ENCODE results near the gene TMEM9. TPM values are rescaled to one million over a fixed set of nuclear protein-coding genes. Genes with fewer than 3 reads are reported as not detected.

Gene TMEM9
- total RNA-seq, 2 experiments from 2014 or later, result 15.7 to 16.5 TPM

GRCh38 chr1:201103666-201104065, 50.6 kb downstream of the TMEM9 start:
- Mint-ChIP-seq H3K27me3 (no peaks in the 10 kb centered on the region), H3K4me1 (ENCODE audit: low read depth) (no peaks in the 10 kb centered on the region), H3K9me3 (no peaks in the 10 kb centered on the region), H3K36me3 (ENCODE audit: low read depth) (no peaks in the 10 kb centered on the region), H3K27ac (no peak overlapping the region), H3K4me3 (no peak overlapping the region)
- Histone ChIP-seq H3K36me3 (ENCODE audit: insufficient read depth, low read length) (no peaks in the 10 kb centered on the region), H3K27ac (ENCODE audit: low read depth in 1 of 2, low read length in 2 of 2) (no peak overlapping the region), H3K9me3 (ENCODE audit: control insufficient read depth in 1 of 2, insufficient read depth in 1 of 2, low read length in 2 of 2) (no peaks in the 10 kb centered on the region), H3K4me3 (ENCODE audit: low read length) (no peak overlapping the region), H3K4me1 (ENCODE audit: insufficient read depth, low read length) (no peaks in the 10 kb centered on the region), H3K27me3 (ENCODE audit: control insufficient read depth in 1 of 2, insufficient read depth in 2 of 2, low read length in 2 of 2) (no peaks in the 10 kb centered on the region)
- TF ChIP-seq CTCF (IDR thresholded peaks at IDR 0.05), result no peak
- intact Hi-C loops (cut with DNase I, micrococcal nuclease), result no loop called here
- DNase-seq (no peak), ATAC-seq (ENCODE audit: poor library complexity) (no peak)
- ChIA-PET POLR2A (no interaction called here), CTCF (no interaction called here)

GRCh38 chr1:201100169-201100930, 53.9 kb downstream of the TMEM9 start:
- H3K4me1 Mint-ChIP-seq (ENCODE audit: low read depth), result no peaks in the 10 kb centered on the region
- intact Hi-C loops (cut with DNase I, micrococcal nuclease), result no loop called here
- CTCF ChIA-PET, result interaction anchor here (0.8 kb wide), 1 partner anchor 19 kb away, joined by 3 read pairs; no protein-coding TSS in a partner anchor
- no peaks in the 10 kb centered on the region for H3K4me1 ChIP-seq (ENCODE audit: insufficient read depth, low read length)
- H3K9me3 Mint-ChIP-seq, result no peaks in the 10 kb centered on the region
- POLR2A ChIA-PET, result interaction anchor here (1.0 kb wide), 1 partner anchor 13 kb away, joined by 4 read pairs; no protein-coding TSS in a partner anchor
- no peaks in the 10 kb centered on the region for H3K36me3 Mint-ChIP-seq (ENCODE audit: low read depth)
- no peak overlapping the region for H3K27ac ChIP-seq (ENCODE audit: low read depth in 1 of 2, low read length in 2 of 2)
- ATAC-seq (ENCODE audit: poor library complexity) (no peak), DNase-seq (no peak)
- H3K4me3 Mint-ChIP-seq, result no peak overlapping the region
- no peaks in the 10 kb centered on the region for H3K36me3 ChIP-seq (ENCODE audit: insufficient read depth, low read length)
- no peaks in the 10 kb centered on the region for H3K27me3 Mint-ChIP-seq
- no peaks in the 10 kb centered on the region for H3K9me3 ChIP-seq (ENCODE audit: control insufficient read depth in 1 of 2, insufficient read depth in 1 of 2, low read length in 2 of 2)
- TF ChIP-seq CTCF (IDR thresholded peaks at IDR 0.05), result no peak
- no peaks in the 10 kb centered on the region for H3K27me3 ChIP-seq (ENCODE audit: control insufficient read depth in 1 of 2, insufficient read depth in 2 of 2, low read length in 2 of 2)
- no peak overlapping the region for H3K4me3 ChIP-seq (ENCODE audit: low read length)
- no peak overlapping the region for H3K27ac Mint-ChIP-seq

- ATAC-seq (ENCODE audit: poor library complexity) (no peak), DNase-seq (no peak)
- Histone ChIP-seq H3K9me3 (ENCODE audit: control insufficient read depth in 1 of 2, insufficient read depth in 1 of 2, low read length in 2 of 2) (no peaks in the 10 kb centered on the region), H3K4me3 (ENCODE audit: low read length) (no peak overlapping the region), H3K27me3 (ENCODE audit: control insufficient read depth in 1 of 2, insufficient read depth in 2 of 2, low read length in 2 of 2) (no peaks in the 10 kb centered on the region), H3K4me1 (ENCODE audit: insufficient read depth, low read length) (no peaks in the 10 kb centered on the region), H3K36me3 (ENCODE audit: insufficient read depth, low read length) (no peaks in the 10 kb centered on the region), H3K27ac (ENCODE audit: low read depth in 1 of 2, low read length in 2 of 2) (no peak overlapping the region)
- H3K4me3 Mint-ChIP-seq, result no peak overlapping the region
- intact Hi-C loops (cut with DNase I, micrococcal nuclease), result no loop called here
- no peak for TF ChIP-seq CTCF (IDR thresholded peaks at IDR 0.05)
- no peaks in the 10 kb centered on the region for H3K27me3 Mint-ChIP-seq
- H3K9me3 Mint-ChIP-seq, result no peaks in the 10 kb centered on the region
- ChIA-PET CTCF (interaction anchor here (1.0 kb wide), 1 partner anchor 20 kb away, joined by 3 read pairs; no protein-coding TSS in a partner anchor), POLR2A (no interaction called here)
- H3K36me3 Mint-ChIP-seq (ENCODE audit: low read depth), result no peaks in the 10 kb centered on the region
- no peak overlapping the region for H3K27ac Mint-ChIP-seq
- H3K4me1 Mint-ChIP-seq (ENCODE audit: low read depth), result no peaks in the 10 kb centered on the region
These were observed 55.1 kb downstream of the TMEM9 start for GRCh38 chr1:201098992-201099677.

All from CD4-positive, alpha-beta T cell (primary cell).